ENCODE data around the gene KLF1. TPM values are rescaled to one million over a fixed set of nuclear protein-coding genes. Genes with fewer than 3 reads are reported as not detected.
A peak's percentile ranks its signal among the peaks of the same experiment; 100 is the strongest.

KLF1 gene
- total and polyA plus RNA-seq, 10 of the 15 experiments (the other 5 are each of a cell fraction or from before 2014, with no cell fraction given), result 0.04 to 0.38 (median 0.08) TPM; not detected in 3

- TF ChIP-seq POLR2A (IDR thresholded peaks at IDR 0.05; ENCODE audit: low read depth, low read length), result peak; percentile 88
- TF ChIP-seq, protein P1, sequence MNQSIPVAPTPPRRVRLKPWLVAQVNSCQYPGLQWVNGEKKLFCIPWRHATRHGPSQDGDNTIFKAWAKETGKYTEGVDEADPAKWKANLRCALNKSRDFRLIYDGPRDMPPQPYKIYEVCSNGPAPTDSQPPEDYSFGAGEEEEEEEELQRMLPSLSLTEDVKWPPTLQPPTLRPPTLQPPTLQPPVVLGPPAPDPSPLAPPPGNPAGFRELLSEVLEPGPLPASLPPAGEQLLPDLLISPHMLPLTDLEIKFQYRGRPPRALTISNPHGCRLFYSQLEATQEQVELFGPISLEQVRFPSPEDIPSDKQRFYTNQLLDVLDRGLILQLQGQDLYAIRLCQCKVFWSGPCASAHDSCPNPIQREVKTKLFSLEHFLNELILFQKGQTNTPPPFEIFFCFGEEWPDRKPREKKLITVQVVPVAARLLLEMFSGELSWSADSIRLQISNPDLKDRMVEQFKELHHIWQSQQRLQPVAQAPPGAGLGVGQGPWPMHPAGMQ (IDR thresholded peaks at IDR 0.05; ENCODE audit: borderline replicate concordance), result no peak
- TF ChIP-seq NRF1 (conservative IDR thresholded peaks at IDR 0.05; ENCODE audit: low read depth, low read length), result no peak
- TF ChIP-seq BRCA1 (IDR thresholded peaks at IDR 0.05; ENCODE audit: low read depth, low read length), result no peak
- TF ChIP-seq ZNF274 (IDR thresholded peaks at IDR 0.05; ENCODE audit: insufficient read depth, insufficient read length), result no peak
- TF ChIP-seq USF1 (IDR thresholded peaks at IDR 0.05; ENCODE audit: borderline replicate concordance, extremely low read length, insufficient read depth, low read depth, low read length), result no peak
- peak; percentile 61; the same call in 1 of the 2 replicates for TF ChIP-seq POLR2AphosphoS2 (IDR thresholded peaks at IDR 0.05; ENCODE audit: low read depth, low read length)
- TF ChIP-seq RELB (IDR thresholded peaks at IDR 0.05; ENCODE audit: low read depth), result peak; percentile 81
- TF ChIP-seq SPI1 (IDR thresholded peaks at IDR 0.05; ENCODE audit: borderline replicate concordance, insufficient read depth, low read depth, low read length), result peak; percentile 99
- no peak for TF ChIP-seq SUPT20H (IDR thresholded peaks at IDR 0.05; ENCODE audit: borderline replicate concordance, control insufficient read depth, low read depth, low read length)
- peak; percentile 51 for TF ChIP-seq SKIL (IDR thresholded peaks at IDR 0.05; ENCODE audit: low read depth, poor library complexity, severe bottlenecking)
- TF ChIP-seq FOS (IDR thresholded peaks at IDR 0.05; ENCODE audit: borderline replicate concordance, extremely low read depth, insufficient read length), result no peak
- peak; percentile 41; the same call in 1 of the 2 replicates for TF ChIP-seq CREM (IDR thresholded peaks at IDR 0.05; ENCODE audit: low read depth)
- TF ChIP-seq, protein P2, sequence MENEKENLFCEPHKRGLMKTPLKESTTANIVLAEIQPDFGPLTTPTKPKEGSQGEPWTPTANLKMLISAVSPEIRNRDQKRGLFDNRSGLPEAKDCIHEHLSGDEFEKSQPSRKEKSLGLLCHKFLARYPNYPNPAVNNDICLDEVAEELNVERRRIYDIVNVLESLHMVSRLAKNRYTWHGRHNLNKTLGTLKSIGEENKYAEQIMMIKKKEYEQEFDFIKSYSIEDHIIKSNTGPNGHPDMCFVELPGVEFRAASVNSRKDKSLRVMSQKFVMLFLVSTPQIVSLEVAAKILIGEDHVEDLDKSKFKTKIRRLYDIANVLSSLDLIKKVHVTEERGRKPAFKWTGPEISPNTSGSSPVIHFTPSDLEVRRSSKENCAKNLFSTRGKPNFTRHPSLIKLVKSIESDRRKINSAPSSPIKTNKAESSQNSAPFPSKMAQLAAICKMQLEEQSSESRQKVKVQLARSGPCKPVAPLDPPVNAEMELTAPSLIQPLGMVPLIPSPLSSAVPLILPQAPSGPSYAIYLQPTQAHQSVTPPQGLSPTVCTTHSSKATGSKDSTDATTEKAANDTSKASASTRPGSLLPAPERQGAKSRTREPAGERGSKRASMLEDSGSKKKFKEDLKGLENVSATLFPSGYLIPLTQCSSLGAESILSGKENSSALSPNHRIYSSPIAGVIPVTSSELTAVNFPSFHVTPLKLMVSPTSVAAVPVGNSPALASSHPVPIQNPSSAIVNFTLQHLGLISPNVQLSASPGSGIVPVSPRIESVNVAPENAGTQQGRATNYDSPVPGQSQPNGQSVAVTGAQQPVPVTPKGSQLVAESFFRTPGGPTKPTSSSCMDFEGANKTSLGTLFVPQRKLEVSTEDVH (IDR thresholded peaks at IDR 0.05; ENCODE audit: low read depth, partially characterized antibody), result peak; percentile 48
- TF ChIP-seq ZBED1 (IDR thresholded peaks at IDR 0.05; ENCODE audit: borderline replicate concordance), result no peak
- TF ChIP-seq TCF7 (IDR thresholded peaks at IDR 0.05; ENCODE audit: borderline replicate concordance), result no peak
- TF ChIP-seq, protein P3, sequence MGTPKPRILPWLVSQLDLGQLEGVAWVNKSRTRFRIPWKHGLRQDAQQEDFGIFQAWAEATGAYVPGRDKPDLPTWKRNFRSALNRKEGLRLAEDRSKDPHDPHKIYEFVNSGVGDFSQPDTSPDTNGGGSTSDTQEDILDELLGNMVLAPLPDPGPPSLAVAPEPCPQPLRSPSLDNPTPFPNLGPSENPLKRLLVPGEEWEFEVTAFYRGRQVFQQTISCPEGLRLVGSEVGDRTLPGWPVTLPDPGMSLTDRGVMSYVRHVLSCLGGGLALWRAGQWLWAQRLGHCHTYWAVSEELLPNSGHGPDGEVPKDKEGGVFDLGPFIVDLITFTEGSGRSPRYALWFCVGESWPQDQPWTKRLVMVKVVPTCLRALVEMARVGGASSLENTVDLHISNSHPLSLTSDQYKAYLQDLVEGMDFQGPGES (IDR thresholded peaks at IDR 0.05), result no peak
- TF ChIP-seq STAT3 (IDR thresholded peaks at IDR 0.05; ENCODE audit: low read depth, low read length), result no peak
- peak; percentile 84; the same call in 1 of the 2 replicates for TF ChIP-seq TCF3 (IDR thresholded peaks at IDR 0.05; ENCODE audit: borderline replicate concordance, insufficient read depth, low read depth, low read length)
- TF ChIP-seq CBFB (IDR thresholded peaks at IDR 0.05; ENCODE audit: low read depth), result no peak
Measured at GRCh38 chr19:12881172-12881808, 5.7 kb downstream of the KLF1 start, which contains the start of gene DNASE2 (continued).
